Measurements from ENCODE around the gene CAMK2B. TPM values are rescaled to one million over a fixed set of nuclear protein-coding genes. Genes with fewer than 3 reads are reported as not detected.

The CAMK2B gene
- total and polyA plus RNA-seq, 2 of the 13 experiments (the other 11 are each of a cell fraction or from before 2014, with no cell fraction given): 0.27 to 0.48 TPM

DNA sequence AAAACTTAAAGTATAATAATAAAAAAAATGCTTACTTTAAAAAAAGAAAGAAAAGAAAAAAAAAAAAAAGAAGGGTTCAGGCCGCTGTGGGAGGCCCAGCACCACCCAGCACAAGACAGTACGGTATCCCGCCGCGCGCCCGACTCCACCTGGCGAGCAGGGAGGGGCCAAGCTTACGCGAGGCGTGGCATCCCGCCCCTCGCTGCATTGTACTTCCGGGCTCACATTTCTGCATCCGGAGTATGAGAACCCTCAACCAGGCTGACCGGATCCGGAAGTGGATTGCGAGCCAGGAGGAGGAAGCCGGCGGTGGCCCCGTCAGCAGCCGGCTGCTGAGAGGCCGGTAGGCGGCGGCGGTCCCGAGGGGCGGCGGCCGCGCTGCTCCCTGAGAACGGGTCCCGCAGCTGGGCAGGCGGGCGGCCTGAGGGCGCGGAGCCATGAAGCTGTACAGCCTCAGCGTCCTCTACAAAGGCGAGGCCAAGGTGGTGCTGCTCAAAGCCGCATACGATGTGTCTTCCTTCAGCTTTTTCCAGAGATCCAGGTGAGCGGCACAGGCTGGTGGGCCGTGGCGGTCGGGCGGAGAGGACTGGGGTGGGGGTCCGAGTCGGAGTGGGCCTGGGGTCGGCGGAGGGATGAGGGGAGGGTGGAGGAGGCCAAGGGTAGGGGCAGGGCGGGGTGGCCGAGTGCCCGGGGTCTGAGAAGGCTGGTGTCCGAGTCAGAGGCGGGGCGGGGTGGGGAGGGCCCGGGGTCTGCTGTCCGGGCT is 124.5 kb downstream of the CAMK2B start, which contains the start of gene YKT6 (continued):
- TF ChIP-seq NONO (IDR thresholded peaks at IDR 0.05) (no peak), NONO (CRISPR knock-in tag; conservative IDR thresholded peaks at IDR 0.05) (peak; percentile 59; the same call in 1 of the 2 replicates), CC2D1A (CRISPR knock-in tag; IDR thresholded peaks at IDR 0.05) (no peak), ZNF703 (CRISPR knock-in tag; IDR thresholded peaks at IDR 0.05; ENCODE audit: borderline replicate concordance) (no peak), KLF12 (CRISPR knock-in tag; IDR thresholded peaks at IDR 0.05; ENCODE audit: borderline replicate concordance) (peak; percentile 94; the same call in 1 of the 2 replicates), CHD2 (IDR thresholded peaks at IDR 0.05; ENCODE audit: low read depth, low read length) (no peak), ZC3H4 (CRISPR knock-in tag; IDR thresholded peaks at IDR 0.05; ENCODE audit: borderline replicate concordance) (no peak), MYC (CRISPR knock-in tag; IDR thresholded peaks at IDR 0.05; ENCODE audit: borderline replicate concordance) (peak; percentile 89), ZNF431 (CRISPR knock-in tag; IDR thresholded peaks at IDR 0.05; ENCODE audit: borderline replicate concordance, low read depth) (no peak), ZMYM3 (CRISPR knock-in tag; IDR thresholded peaks at IDR 0.05) (no peak), ZSCAN21 (CRISPR knock-in tag; IDR thresholded peaks at IDR 0.05; ENCODE audit: borderline replicate concordance) (peak; percentile 71), ZNF75D (CRISPR knock-in tag; IDR thresholded peaks at IDR 0.05; ENCODE audit: borderline replicate concordance) (no peak)
- TF ChIP-seq, protein P1, sequence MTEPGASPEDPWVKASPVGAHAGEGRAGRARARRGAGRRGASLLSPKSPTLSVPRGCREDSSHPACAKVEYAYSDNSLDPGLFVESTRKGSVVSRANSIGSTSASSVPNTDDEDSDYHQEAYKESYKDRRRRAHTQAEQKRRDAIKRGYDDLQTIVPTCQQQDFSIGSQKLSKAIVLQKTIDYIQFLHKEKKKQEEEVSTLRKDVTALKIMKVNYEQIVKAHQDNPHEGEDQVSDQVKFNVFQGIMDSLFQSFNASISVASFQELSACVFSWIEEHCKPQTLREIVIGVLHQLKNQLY (CRISPR knock-in tag; IDR thresholded peaks at IDR 0.05): no peak
- TF ChIP-seq, protein P2, sequence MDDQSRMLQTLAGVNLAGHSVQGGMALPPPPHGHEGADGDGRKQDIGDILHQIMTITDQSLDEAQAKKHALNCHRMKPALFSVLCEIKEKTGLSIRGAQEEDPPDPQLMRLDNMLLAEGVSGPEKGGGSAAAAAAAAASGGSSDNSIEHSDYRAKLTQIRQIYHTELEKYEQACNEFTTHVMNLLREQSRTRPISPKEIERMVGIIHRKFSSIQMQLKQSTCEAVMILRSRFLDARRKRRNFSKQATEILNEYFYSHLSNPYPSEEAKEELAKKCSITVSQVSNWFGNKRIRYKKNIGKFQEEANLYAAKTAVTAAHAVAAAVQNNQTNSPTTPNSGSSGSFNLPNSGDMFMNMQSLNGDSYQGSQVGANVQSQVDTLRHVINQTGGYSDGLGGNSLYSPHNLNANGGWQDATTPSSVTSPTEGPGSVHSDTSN (CRISPR knock-in tag; IDR thresholded peaks at IDR 0.05; ENCODE audit: borderline replicate concordance): no peak
- TF ChIP-seq, protein P3, sequence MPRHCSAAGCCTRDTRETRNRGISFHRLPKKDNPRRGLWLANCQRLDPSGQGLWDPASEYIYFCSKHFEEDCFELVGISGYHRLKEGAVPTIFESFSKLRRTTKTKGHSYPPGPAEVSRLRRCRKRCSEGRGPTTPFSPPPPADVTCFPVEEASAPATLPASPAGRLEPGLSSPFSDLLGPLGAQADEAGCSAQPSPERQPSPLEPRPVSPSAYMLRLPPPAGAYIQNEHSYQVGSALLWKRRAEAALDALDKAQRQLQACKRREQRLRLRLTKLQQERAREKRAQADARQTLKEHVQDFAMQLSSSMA (CRISPR knock-in tag; IDR thresholded peaks at IDR 0.05): 0 out of 2 replicates have a peak, but pooled peaks have one; percentile 67
- TF ChIP-seq, protein P4, sequence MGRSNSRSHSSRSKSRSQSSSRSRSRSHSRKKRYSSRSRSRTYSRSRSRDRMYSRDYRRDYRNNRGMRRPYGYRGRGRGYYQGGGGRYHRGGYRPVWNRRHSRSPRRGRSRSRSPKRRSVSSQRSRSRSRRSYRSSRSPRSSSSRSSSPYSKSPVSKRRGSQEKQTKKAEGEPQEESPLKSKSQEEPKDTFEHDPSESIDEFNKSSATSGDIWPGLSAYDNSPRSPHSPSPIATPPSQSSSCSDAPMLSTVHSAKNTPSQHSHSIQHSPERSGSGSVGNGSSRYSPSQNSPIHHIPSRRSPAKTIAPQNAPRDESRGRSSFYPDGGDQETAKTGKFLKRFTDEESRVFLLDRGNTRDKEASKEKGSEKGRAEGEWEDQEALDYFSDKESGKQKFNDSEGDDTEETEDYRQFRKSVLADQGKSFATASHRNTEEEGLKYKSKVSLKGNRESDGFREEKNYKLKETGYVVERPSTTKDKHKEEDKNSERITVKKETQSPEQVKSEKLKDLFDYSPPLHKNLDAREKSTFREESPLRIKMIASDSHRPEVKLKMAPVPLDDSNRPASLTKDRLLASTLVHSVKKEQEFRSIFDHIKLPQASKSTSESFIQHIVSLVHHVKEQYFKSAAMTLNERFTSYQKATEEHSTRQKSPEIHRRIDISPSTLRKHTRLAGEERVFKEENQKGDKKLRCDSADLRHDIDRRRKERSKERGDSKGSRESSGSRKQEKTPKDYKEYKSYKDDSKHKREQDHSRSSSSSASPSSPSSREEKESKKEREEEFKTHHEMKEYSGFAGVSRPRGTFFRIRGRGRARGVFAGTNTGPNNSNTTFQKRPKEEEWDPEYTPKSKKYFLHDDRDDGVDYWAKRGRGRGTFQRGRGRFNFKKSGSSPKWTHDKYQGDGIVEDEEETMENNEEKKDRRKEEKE (IDR thresholded peaks at IDR 0.05): no peak
- TF ChIP-seq, protein P5, sequence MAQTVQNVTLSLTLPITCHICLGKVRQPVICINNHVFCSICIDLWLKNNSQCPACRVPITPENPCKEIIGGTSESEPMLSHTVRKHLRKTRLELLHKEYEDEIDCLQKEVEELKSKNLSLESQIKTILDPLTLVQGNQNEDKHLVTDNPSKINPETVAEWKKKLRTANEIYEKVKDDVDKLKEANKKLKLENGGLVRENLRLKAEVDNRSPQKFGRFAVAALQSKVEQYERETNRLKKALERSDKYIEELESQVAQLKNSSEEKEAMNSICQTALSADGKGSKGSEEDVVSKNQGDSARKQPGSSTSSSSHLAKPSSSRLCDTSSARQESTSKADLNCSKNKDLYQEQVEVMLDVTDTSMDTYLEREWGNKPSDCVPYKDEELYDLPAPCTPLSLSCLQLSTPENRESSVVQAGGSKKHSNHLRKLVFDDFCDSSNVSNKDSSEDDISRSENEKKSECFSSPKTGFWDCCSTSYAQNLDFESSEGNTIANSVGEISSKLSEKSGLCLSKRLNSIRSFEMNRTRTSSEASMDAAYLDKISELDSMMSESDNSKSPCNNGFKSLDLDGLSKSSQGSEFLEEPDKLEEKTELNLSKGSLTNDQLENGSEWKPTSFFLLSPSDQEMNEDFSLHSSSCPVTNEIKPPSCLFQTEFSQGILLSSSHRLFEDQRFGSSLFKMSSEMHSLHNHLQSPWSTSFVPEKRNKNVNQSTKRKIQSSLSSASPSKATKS (CRISPR knock-in tag; IDR thresholded peaks at IDR 0.05): no peak
- TF ChIP-seq, protein P6, sequence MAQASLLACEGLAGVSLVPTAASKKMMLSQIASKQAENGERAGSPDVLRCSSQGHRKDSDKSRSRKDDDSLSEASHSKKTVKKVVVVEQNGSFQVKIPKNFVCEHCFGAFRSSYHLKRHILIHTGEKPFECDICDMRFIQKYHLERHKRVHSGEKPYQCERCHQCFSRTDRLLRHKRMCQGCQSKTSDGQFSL (CRISPR knock-in tag; IDR thresholded peaks at IDR 0.05): no peak
- TF ChIP-seq, protein P7, sequence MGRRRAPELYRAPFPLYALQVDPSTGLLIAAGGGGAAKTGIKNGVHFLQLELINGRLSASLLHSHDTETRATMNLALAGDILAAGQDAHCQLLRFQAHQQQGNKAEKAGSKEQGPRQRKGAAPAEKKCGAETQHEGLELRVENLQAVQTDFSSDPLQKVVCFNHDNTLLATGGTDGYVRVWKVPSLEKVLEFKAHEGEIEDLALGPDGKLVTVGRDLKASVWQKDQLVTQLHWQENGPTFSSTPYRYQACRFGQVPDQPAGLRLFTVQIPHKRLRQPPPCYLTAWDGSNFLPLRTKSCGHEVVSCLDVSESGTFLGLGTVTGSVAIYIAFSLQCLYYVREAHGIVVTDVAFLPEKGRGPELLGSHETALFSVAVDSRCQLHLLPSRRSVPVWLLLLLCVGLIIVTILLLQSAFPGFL (CRISPR knock-in tag; IDR thresholded peaks at IDR 0.05): no peak
